Effector memory CD4-positive, alpha-beta T cell (primary cell): ENCODE measurements around the gene WWC1.

Source experiments
- DNase-seq, 3 donors: peaks; one replicate each; pipeline ENCODE4 v3.0.0-alpha.2; 2020
- H3K27ac ChIP-seq: 2 replicates; pipeline ENCODE4 v1.7.0; 2013; ENCODE audit warnings: mild to moderate bottlenecking, low read length, moderate library complexity; ENCODE audit not compliant: insufficient read depth, poor library complexity, severe bottlenecking
- H3K27me3 ChIP-seq: replicated peaks from 2 replicates; pipeline ENCODE4 v1.7.0; 2013; ENCODE audit warnings: mild to moderate bottlenecking, low read length; ENCODE audit not compliant: insufficient read depth, control insufficient read depth, poor library complexity, severe bottlenecking
- H3K36me3 ChIP-seq: 2 replicates; pipeline ENCODE4 v1.7.0; 2013; ENCODE audit warnings: mild to moderate bottlenecking, low read length, moderate library complexity; ENCODE audit not compliant: control insufficient read depth, insufficient read depth
- H3K4me1 ChIP-seq: 2 replicates; pipeline ENCODE4 v1.7.0; 2013; ENCODE audit warnings: low read length, mild to moderate bottlenecking; ENCODE audit not compliant: control insufficient read depth, insufficient read depth, poor library complexity, severe bottlenecking
- H3K4me3 ChIP-seq: 2 replicates; pipeline ENCODE4 v1.7.0; 2013; ENCODE audit warnings: low read length, low read depth, mild to moderate bottlenecking; ENCODE audit not compliant: insufficient read depth, poor library complexity, severe bottlenecking
- H3K9me3 ChIP-seq: 2 replicates; pipeline ENCODE4 v1.7.0; 2013; ENCODE audit warnings: mild to moderate bottlenecking, low read length, moderate library complexity; ENCODE audit not compliant: control insufficient read depth

The WWC1 gene

DNA sequence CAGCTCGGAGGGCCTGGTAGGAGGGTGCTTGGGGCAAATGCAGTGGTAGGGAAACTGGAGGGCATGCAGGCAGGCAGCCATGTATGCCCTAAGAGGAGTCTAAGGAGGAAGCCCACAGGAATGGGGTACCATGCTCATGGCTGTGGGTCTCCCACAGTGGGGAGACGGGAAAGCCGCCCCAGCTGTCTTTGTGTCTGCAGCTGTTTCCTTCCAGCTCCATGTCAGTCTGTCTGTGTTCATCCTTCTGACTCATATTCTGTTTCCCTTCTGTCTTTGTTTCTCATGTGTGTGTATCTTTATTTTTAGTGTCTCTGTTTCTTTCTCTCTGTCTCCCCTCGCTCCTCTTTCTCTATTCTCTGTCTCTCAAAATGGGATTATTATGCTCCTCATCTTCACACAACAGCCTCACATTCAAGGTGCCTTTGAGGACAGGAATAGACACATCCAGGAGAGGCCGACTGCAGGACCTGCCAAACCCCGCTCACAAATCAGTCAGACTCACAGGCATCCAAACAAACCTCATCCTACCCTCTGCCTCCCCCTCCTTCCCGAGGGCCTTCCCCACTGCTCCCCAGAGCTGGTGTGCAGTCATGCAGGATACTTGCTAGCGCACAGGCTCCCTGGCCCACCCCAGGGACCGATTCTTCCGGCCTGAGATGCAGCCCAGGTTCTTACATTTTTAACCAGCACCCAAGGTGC, 126.4 kb downstream of the WWC1 start:
- no peak overlapping the region for H3K27ac ChIP-seq
- no peaks in the 10 kb centered on the region for H3K36me3 ChIP-seq
- no peak for DNase-seq
- no peak overlapping the region for H3K4me3 ChIP-seq
- H3K27me3 ChIP-seq = no peaks in the 10 kb centered on the region
- H3K9me3 ChIP-seq = no peaks in the 10 kb centered on the region
- no peaks in the 10 kb centered on the region for H3K4me1 ChIP-seq

DNA sequence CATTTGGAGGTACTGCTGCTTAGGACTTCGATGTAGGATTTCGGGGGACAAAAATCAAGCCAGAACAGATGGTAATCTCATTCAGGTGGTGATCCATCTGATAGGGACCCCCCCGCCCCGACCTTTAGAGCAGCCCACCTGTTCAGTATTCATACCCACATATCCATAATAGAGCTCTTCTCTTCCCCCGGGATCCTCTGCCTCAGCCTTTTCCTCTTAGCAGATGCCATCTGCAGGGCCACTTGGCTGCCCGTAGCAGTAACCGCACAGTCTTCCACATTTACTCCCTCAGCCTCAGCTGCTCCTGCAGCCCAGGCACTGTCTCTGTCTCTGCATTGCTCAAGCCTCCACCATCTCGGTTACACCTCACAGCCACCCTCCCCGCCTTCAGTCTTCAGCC, 129.0 kb downstream of the WWC1 start:
- Histone ChIP-seq H3K36me3 (no peaks in the 10 kb centered on the region), H3K9me3 (no peaks in the 10 kb centered on the region), H3K27me3 (no peaks in the 10 kb centered on the region), H3K4me1 (no peaks in the 10 kb centered on the region), H3K4me3 (no peak overlapping the region), H3K27ac (no peak overlapping the region)
- no peak for DNase-seq

DNA sequence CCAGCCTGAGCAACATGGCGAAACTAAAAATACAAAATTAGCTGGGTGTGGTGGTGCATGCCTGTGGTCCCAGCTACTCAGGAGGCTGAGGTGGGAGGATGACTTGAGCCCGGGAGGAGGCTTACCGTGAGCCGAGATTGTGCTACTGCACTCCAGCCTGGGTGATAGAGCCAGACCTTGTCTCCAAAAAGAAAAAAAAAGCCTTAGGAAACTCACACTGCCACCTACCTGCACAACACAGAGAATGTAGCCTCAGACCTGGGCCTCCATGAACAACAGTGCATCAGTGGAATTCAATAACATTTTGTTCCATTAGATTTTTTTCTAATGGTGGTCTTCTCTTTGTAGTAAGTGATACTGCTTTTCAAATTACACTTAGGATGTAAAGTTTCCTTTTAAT, 131.0 kb downstream of the WWC1 start:
- no peak for DNase-seq
- H3K36me3 ChIP-seq = no peaks in the 10 kb centered on the region

DNA sequence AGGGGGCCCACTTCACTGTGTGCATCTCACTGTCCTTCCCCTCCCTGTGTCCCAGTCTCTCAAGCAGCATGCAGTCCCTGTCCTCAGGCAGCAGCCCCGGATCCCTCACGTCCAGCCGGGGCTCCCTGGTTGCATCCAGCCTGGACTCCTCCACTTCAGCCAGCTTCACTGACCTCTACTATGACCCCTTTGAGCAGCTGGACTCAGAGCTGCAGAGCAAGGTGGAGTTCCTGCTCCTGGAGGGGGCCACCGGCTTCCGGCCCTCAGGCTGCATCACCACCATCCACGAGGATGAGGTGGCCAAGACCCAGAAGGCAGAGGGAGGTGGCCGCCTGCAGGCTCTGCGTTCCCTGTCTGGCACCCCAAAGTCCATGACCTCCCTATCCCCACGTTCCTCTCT, 132.0 kb downstream of the WWC1 start:
- no peak overlapping the region for H3K27ac ChIP-seq
- H3K9me3 ChIP-seq = no peaks in the 10 kb centered on the region
- no peak overlapping the region for H3K4me3 ChIP-seq
- no peaks in the 10 kb centered on the region for H3K36me3 ChIP-seq
- H3K27me3 ChIP-seq = no peaks in the 10 kb centered on the region
- DNase-seq = no peak
- no peaks in the 10 kb centered on the region for H3K4me1 ChIP-seq

More for the DNA sequence above, 131.0 kb downstream of the WWC1 start:
- no peaks in the 10 kb centered on the region for H3K4me1 ChIP-seq
- no peaks in the 10 kb centered on the region for H3K9me3 ChIP-seq
- H3K4me3 ChIP-seq = no peak overlapping the region
- H3K27ac ChIP-seq = no peak overlapping the region
- H3K27me3 ChIP-seq = no peaks in the 10 kb centered on the region

DNA sequence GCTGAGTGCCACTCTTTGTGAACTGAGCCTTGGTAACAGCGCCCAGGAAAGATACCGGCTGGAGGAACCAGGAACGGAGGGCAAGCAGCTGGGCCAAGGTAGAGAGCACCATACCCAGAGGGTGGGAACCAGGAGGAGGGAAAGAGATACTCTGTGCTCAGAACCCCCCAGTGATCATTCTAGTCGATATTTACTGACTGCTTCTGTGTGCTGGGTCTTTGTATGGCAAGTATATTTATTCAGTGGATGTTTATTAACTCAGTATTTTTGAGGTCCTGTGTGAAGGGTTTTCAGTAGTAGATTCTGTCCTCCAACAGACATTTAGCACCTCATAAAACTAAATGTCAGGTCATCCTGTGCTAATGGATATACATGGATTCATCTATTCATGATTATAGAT, 132.5 kb downstream of the WWC1 start:
- Histone ChIP-seq H3K27me3 (no peaks in the 10 kb centered on the region), H3K4me3 (no peak overlapping the region), H3K4me1 (no peaks in the 10 kb centered on the region), H3K36me3 (no peaks in the 10 kb centered on the region), H3K27ac (no peak overlapping the region), H3K9me3 (no peaks in the 10 kb centered on the region)
- no peak for DNase-seq

- no peaks in the 10 kb centered on the region for H3K4me1 ChIP-seq
- no peak overlapping the region for H3K4me3 ChIP-seq
- H3K9me3 ChIP-seq = no peaks in the 10 kb centered on the region
- H3K27me3 ChIP-seq = no peaks in the 10 kb centered on the region
- no peaks in the 10 kb centered on the region for H3K36me3 ChIP-seq
- H3K27ac ChIP-seq = no peak overlapping the region
- no peak for DNase-seq
Observed at GRCh38 chr5:168424594-168425323, 133.3 kb downstream of the WWC1 start.

GRCh38 chr5:168426007-168426863, 134.8 kb downstream of the WWC1 start:
- Histone ChIP-seq H3K4me3 (no peak overlapping the region), H3K27me3 (no peaks in the 10 kb centered on the region), H3K4me1 (no peaks in the 10 kb centered on the region), H3K27ac (no peak overlapping the region), H3K9me3 (no peaks in the 10 kb centered on the region), H3K36me3 (no peaks in the 10 kb centered on the region)
- no peak for DNase-seq

GRCh38 chr5:168426864-168427172, 135.4 kb downstream of the WWC1 start:
- H3K9me3 ChIP-seq = no peaks in the 10 kb centered on the region
- no peak for DNase-seq
- no peaks in the 10 kb centered on the region for H3K36me3 ChIP-seq

GRCh38 chr5:168427224-168427623, 135.8 kb downstream of the WWC1 start:
- Histone ChIP-seq H3K9me3 (no peaks in the 10 kb centered on the region), H3K4me1 (no peaks in the 10 kb centered on the region), H3K4me3 (no peak overlapping the region), H3K36me3 (no peaks in the 10 kb centered on the region), H3K27me3 (no peaks in the 10 kb centered on the region), H3K27ac (no peak overlapping the region)
- no peak for DNase-seq

More at GRCh38 chr5:168426864-168427172, 135.4 kb downstream of the WWC1 start:
- H3K4me3 ChIP-seq = no peak overlapping the region
- H3K27ac ChIP-seq = no peak overlapping the region
- no peaks in the 10 kb centered on the region for H3K27me3 ChIP-seq
- H3K4me1 ChIP-seq = no peaks in the 10 kb centered on the region

GRCh38 chr5:168428552-168428951, 137.1 kb downstream of the WWC1 start:
- no peaks in the 10 kb centered on the region for H3K4me1 ChIP-seq
- no peak for DNase-seq
- H3K27ac ChIP-seq = no peak overlapping the region
- H3K27me3 ChIP-seq = no peaks in the 10 kb centered on the region
- H3K36me3 ChIP-seq = no peaks in the 10 kb centered on the region
- H3K4me3 ChIP-seq = no peak overlapping the region
- H3K9me3 ChIP-seq = no peaks in the 10 kb centered on the region
